CD8-positive, alpha-beta memory T cell (primary cell): ENCODE results near the gene TTC8. TPM values are rescaled to one million over a fixed set of nuclear protein-coding genes. Genes with fewer than 3 reads are reported as not detected.

Source experiments
- CTCF ChIA-PET: fragments of 350-600 bp; sonication (Branson Sonifier 250); formaldehyde crosslinking; loops from one replicate; lab custom pipeline; 2021; ENCODE audit warnings: antibody characterized with exemption; lab: Charles Lee
- POLR2A ChIA-PET: fragments of 350-600 bp; sonication (Branson Sonifier 250); formaldehyde crosslinking; loops from one replicate; lab custom pipeline; 2021; ENCODE audit warnings: antibody characterized with exemption; lab: Charles Lee
- DNase-seq, 5 donors: peaks; one replicate each; pipeline versions ENCODE4 v3.0.0 to v3.0.0-alpha.2; 2020 to 2022; ENCODE audit warnings: mixed read lengths in 1 of 5
- H3K27ac ChIP-seq: one replicate; pipeline ENCODE4 v1.7.0; 2013; ENCODE audit warnings: low read depth, mild to moderate bottlenecking, low read length, moderate library complexity
- H3K27me3 ChIP-seq: 2 replicates; pipeline ENCODE4 v1.7.0; 2013; ENCODE audit warnings: low read length, mild to moderate bottlenecking; ENCODE audit not compliant: insufficient read depth, poor library complexity, severe bottlenecking
- H3K36me3 ChIP-seq: 2 replicates; pipeline ENCODE4 v1.7.0; 2013; ENCODE audit warnings: mild to moderate bottlenecking, low read length, moderate library complexity; ENCODE audit not compliant: insufficient read depth
- H3K4me1 ChIP-seq: 2 replicates; pipeline ENCODE4 v1.7.0; 2013; ENCODE audit warnings: mild to moderate bottlenecking, low read length, moderate library complexity; ENCODE audit not compliant: insufficient read depth
- H3K4me3 ChIP-seq: 2 replicates; pipeline ENCODE4 v1.7.0; 2013; ENCODE audit warnings: mild to moderate bottlenecking, low read length
- H3K9me3 ChIP-seq: 2 replicates; pipeline ENCODE4 v1.7.0; 2013; ENCODE audit warnings: mild to moderate bottlenecking, low read length
- H3K27ac Mint-ChIP-seq, 8 donors: one replicate each; pipeline ENCODE4 v1.8.0; 2020 to 2021; ENCODE audit warnings: mixed read lengths in 8 of 8, mild to moderate bottlenecking in 6 of 8, inconsistent platforms in 3 of 8, moderate library complexity in 3 of 8
- H3K27me3 Mint-ChIP-seq, 2 donors: one replicate each; pipeline ENCODE4 v1.8.0; 2020 to 2021; ENCODE audit warnings: mixed read lengths in 2 of 2, mild to moderate bottlenecking in 1 of 2, moderate library complexity in 1 of 2
- H3K36me3 Mint-ChIP-seq, 3 donors: one replicate each; pipeline ENCODE4 v1.8.0; 2020 to 2021; ENCODE audit warnings: mixed read lengths in 3 of 3, inconsistent platforms in 1 of 3, mild to moderate bottlenecking in 1 of 3
- H3K4me1 Mint-ChIP-seq, 3 donors: one replicate each; pipeline ENCODE4 v1.8.0; 2020 to 2021; ENCODE audit warnings: mixed read lengths in 3 of 3, inconsistent platforms in 1 of 3, mild to moderate bottlenecking in 1 of 3
- H3K4me3 Mint-ChIP-seq, 7 donors: one replicate each; pipeline ENCODE4 v1.8.0; 2020 to 2021; ENCODE audit warnings: mixed read lengths in 7 of 7, mild to moderate bottlenecking in 6 of 7, moderate library complexity in 4 of 7, inconsistent platforms in 2 of 7
- H3K9me3 Mint-ChIP-seq, 5 donors: one replicate each; pipeline ENCODE4 v1.8.0; 2020 to 2022; ENCODE audit warnings: mixed read lengths in 5 of 5, mild to moderate bottlenecking in 3 of 5, moderate library complexity in 2 of 5, inconsistent platforms in 1 of 5
- polyA plus RNA-seq: library from polyadenylated mRNA; unstranded; fragments of 300-500 nt; fragmentation: Illumina TruSeq; gene quantifications from one replicate; pipeline ENCODE4 v1.2.3, GENCODE V29; 2021
- total RNA-seq, 2 experiments: library from RNA; stranded (reverse); gene quantifications; one replicate each; pipeline ENCODE4 v1.2.3, GENCODE V29; 2021

Gene TTC8
- total and polyA plus RNA-seq, 3 experiments from 2014 or later = 1.4 to 5.9 (median 5.9) TPM

- Histone ChIP-seq H3K36me3 (no peaks in the 10 kb centered on the region), H3K4me3 (no peak overlapping the region), H3K4me1 (no peaks in the 10 kb centered on the region), H3K27ac (no peak overlapping the region), H3K27me3 (no peaks in the 10 kb centered on the region), H3K9me3 (no peaks in the 10 kb centered on the region)
- Mint-ChIP-seq H3K4me1 (no peaks in the 10 kb centered on the region), H3K27me3 (peaks cover 17 to 42% of the 10 kb centered on the region in 2 donors), H3K36me3 (no peaks in the 10 kb centered on the region), H3K4me3 (peak overlapping the region in 1 of 7 donors; percentile 41), H3K27ac (no peak overlapping the region), H3K9me3 (peaks cover 0 to 4% (median 0%) of the 10 kb centered on the region in 5 donors)
- no peak for DNase-seq
- CTCF ChIA-PET = no interaction called here
- POLR2A ChIA-PET = no interaction called here
Measured at GRCh38 chr14:88901189-88901588, 76.7 kb downstream of the TTC8 start.

DNA sequence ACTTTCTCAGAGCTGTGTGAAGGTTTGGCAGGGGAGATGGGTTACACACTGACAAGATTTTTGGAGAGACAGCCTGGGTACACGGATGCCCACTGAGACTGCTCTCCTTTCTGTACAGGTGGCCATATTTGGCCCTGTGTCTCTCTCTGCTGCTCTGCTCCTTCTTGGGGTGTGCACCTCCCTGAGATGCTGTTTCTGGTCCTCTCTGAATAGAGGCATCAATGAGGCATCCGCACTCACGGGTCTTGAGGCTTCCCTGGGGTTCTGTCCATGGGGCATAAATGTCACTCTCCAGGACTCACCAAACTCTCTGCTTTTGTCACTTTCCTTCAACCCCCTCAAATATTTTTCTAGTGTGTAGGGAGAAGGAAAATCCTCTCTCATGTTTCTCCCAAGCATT lies 77.5 kb downstream of the TTC8 start:
- Histone ChIP-seq H3K9me3 (no peaks in the 10 kb centered on the region), H3K4me1 (no peaks in the 10 kb centered on the region), H3K27me3 (no peaks in the 10 kb centered on the region), H3K27ac (no peak overlapping the region), H3K36me3 (no peaks in the 10 kb centered on the region), H3K4me3 (no peak overlapping the region)
- no peak overlapping the region for H3K4me3 Mint-ChIP-seq
- H3K27ac Mint-ChIP-seq = no peak overlapping the region
- CTCF ChIA-PET = no interaction called here
- POLR2A ChIA-PET = interaction anchor here (0.7 kb wide), 1 partner anchor 1021 kb away, joined by 4 read pairs; no protein-coding TSS in a partner anchor
- DNase-seq = no peak
- H3K4me1 Mint-ChIP-seq = no peaks in the 10 kb centered on the region
- peaks cover 17 to 45% of the 10 kb centered on the region in 2 donors for H3K27me3 Mint-ChIP-seq
- H3K36me3 Mint-ChIP-seq = no peaks in the 10 kb centered on the region
- peaks cover 0 to 5% (median 2%) of the 10 kb centered on the region in 5 donors for H3K9me3 Mint-ChIP-seq

DNA sequence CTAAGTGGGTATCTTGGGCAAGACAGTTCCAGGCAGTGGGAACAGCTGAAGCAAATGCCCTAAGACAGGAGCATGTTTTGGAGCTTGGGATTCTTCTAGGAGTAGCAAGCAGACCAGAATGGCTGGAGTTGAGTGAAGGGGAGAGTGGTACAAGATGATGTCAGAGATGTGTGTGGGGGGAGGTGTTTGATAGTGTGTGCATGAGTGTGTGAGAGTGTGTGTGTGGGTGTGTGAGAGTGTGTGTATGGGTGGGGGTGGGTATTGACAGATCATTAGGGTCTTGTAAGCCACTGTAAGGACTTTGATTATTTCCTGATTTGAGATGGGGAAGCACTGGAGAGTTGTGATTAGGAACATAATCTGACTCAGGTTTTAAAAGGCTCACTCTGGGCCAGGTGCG lies 78.4 kb downstream of the TTC8 start:
- H3K36me3 ChIP-seq = no peaks in the 10 kb centered on the region
- no peak overlapping the region for H3K27ac ChIP-seq
- H3K27me3 ChIP-seq = no peaks in the 10 kb centered on the region
- Mint-ChIP-seq H3K9me3 (peaks cover 0 to 5% (median 2%) of the 10 kb centered on the region in 5 donors), H3K4me3 (no peak overlapping the region), H3K27ac (no peak overlapping the region), H3K4me1 (no peaks in the 10 kb centered on the region), H3K36me3 (no peaks in the 10 kb centered on the region), H3K27me3 (peaks cover 17 to 48% of the 10 kb centered on the region in 2 donors)
- H3K4me3 ChIP-seq = no peak overlapping the region
- DNase-seq = no peak
- H3K9me3 ChIP-seq = no peaks in the 10 kb centered on the region
- ChIA-PET POLR2A (no interaction called here), CTCF (no interaction called here)
- no peaks in the 10 kb centered on the region for H3K4me1 ChIP-seq

DNA sequence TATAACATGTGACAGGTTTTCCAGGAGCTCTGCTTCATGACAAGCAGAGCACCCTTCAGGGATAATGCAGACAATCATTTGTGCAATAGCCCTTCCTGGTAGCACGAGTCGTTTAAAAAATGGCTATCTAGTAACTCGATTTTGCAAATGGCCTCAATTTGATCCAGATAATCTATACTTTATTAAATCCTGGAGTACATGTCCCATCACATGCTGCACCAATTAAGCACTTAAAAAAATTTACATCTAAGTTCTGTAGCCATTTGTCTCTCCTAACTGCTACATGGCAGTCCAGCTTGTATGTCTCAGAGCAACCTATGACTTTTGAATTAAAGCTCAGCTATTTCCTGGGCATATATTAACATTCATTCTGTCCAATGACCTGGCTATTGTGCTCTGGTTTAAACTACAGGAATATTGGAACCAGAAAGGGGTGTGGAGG lies 79.8 kb downstream of the TTC8 start:
- Histone ChIP-seq H3K27me3 (no peaks in the 10 kb centered on the region), H3K36me3 (no peaks in the 10 kb centered on the region), H3K27ac (no peak overlapping the region), H3K4me3 (no peak overlapping the region), H3K9me3 (no peaks in the 10 kb centered on the region), H3K4me1 (no peaks in the 10 kb centered on the region)
- CTCF ChIA-PET = interaction anchor here (0.8 to 1.0 kb wide), 2 partner anchors 15 to 256 kb away, joined by 3 read pairs; no protein-coding TSS in a partner anchor
- H3K9me3 Mint-ChIP-seq = peaks cover 3 to 8% (median 7%) of the 10 kb centered on the region in 5 donors
- H3K27me3 Mint-ChIP-seq = peaks cover 20 to 60% of the 10 kb centered on the region in 2 donors
- H3K4me3 Mint-ChIP-seq = no peak overlapping the region
- H3K27ac Mint-ChIP-seq = no peak overlapping the region
- no peaks in the 10 kb centered on the region for H3K4me1 Mint-ChIP-seq
- no peaks in the 10 kb centered on the region for H3K36me3 Mint-ChIP-seq
- DNase-seq = no peak
- POLR2A ChIA-PET = no interaction called here

DNA sequence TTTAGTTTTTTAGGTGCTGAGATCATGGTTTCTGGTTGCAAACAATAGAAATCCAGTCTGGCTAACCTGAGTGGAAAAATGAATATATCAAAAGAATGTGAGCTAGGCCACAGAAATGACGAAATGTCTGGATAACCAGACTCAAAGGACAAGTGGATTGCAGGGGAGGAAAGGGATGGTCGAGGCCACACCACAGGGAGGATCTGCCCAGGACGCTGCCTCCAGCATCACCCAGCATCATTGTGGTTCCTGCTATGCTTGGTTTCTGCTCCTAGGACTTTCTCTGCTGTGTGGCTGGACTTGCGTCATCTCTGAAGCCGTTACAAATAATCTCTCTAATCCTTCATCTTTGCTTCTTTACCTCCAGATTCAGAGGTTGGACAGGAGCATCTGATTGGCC lies 80.4 kb downstream of the TTC8 start:
- no peaks in the 10 kb centered on the region for H3K9me3 ChIP-seq
- POLR2A ChIA-PET = no interaction called here
- no peak overlapping the region for H3K4me3 Mint-ChIP-seq

DNA sequence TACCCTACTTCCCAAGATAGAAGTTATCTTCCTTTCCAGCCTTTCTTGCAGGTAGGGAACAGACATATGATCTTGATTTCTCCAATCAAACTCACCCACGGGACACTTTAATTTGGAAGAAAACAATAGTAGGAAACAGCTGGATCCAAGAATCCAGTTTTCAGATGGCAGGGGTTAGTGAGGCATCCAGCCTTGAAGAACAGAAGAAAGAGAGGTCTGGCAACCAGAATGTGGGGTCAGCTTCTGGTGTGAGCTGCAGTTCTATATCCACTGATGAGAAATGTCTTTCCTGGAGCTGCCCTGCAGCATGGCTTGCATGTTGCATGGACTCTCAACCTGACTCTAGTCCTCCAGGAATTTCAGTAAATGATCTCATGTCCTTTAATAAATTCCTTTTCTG lies 83.8 kb downstream of the TTC8 start:
- ChIA-PET CTCF (no interaction called here), POLR2A (no interaction called here)
- H3K4me3 ChIP-seq = no peak overlapping the region
- no peaks in the 10 kb centered on the region for H3K9me3 ChIP-seq
- Mint-ChIP-seq H3K27me3 (peaks cover 3 to 43% of the 10 kb centered on the region in 2 donors), H3K4me1 (no peaks in the 10 kb centered on the region), H3K36me3 (no peaks in the 10 kb centered on the region), H3K4me3 (no peak overlapping the region), H3K9me3 (peaks cover 3 to 10% (median 7%) of the 10 kb centered on the region in 5 donors), H3K27ac (no peak overlapping the region)
- no peak overlapping the region for H3K27ac ChIP-seq
- no peak for DNase-seq
- H3K4me1 ChIP-seq = no peaks in the 10 kb centered on the region
- no peaks in the 10 kb centered on the region for H3K27me3 ChIP-seq
- no peaks in the 10 kb centered on the region for H3K36me3 ChIP-seq

More for the DNA sequence above, 80.4 kb downstream of the TTC8 start:
- Mint-ChIP-seq H3K27ac (no peak overlapping the region), H3K9me3 (peaks cover 3 to 8% (median 7%) of the 10 kb centered on the region in 5 donors), H3K27me3 (peaks cover 15 to 59% of the 10 kb centered on the region in 2 donors), H3K36me3 (no peaks in the 10 kb centered on the region), H3K4me1 (no peaks in the 10 kb centered on the region)
- Histone ChIP-seq H3K27me3 (no peaks in the 10 kb centered on the region), H3K4me1 (no peaks in the 10 kb centered on the region), H3K36me3 (no peaks in the 10 kb centered on the region), H3K4me3 (no peak overlapping the region), H3K27ac (no peak overlapping the region)
- CTCF ChIA-PET = interaction anchor here (0.8 to 1.0 kb wide), 2 partner anchors 14 to 257 kb away, joined by 3 read pairs; no protein-coding TSS in a partner anchor
- DNase-seq = no peak

DNA sequence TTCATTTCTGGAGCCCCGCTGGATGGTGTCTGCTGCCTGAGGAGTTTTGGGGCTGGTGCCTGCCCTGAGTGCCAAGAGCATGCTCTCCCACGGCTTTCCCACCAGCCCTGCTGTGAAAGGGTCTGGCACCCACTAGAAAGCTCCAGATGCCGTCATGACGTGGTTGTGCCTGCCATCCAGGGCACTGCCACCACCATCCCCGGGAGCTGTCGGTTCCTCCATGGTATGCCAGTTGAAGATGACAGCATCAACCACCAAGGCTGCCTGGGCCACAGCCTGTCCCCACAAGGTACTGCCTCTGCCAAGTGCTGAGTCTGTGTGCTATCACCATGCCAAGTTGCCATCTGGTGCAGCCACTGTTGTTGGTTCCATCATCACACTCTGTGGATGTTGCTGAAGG lies 85.9 kb downstream of the TTC8 start:
- Mint-ChIP-seq H3K4me3 (no peak overlapping the region), H3K9me3 (peaks cover 3 to 10% (median 7%) of the 10 kb centered on the region in 5 donors), H3K4me1 (no peaks in the 10 kb centered on the region), H3K36me3 (no peaks in the 10 kb centered on the region), H3K27me3 (peaks cover 3 to 34% of the 10 kb centered on the region in 2 donors), H3K27ac (no peak overlapping the region)
- DNase-seq = no peak
- Histone ChIP-seq H3K27me3 (no peaks in the 10 kb centered on the region), H3K36me3 (no peaks in the 10 kb centered on the region), H3K4me1 (no peaks in the 10 kb centered on the region), H3K27ac (no peak overlapping the region), H3K9me3 (no peaks in the 10 kb centered on the region), H3K4me3 (no peak overlapping the region)
- ChIA-PET CTCF (no interaction called here), POLR2A (no interaction called here)

DNA sequence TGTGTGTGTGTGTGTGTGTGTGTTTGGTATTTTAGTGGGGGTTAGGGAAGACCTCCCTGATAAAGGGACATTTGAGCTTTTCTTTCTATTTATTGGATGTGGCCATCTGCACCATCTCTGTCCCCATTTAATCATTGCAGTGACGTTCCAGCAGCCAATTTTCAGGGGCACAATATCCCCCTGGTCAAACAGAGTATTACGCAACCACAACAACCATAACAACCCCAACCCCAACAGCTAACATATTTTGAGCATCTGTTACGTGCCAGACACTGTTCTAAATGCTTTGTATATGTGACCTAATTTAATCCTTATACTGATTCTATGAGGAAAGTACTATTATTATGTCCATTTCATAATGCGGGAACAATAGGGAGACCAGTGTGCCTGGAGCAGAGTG lies 87.4 kb downstream of the TTC8 start:
- CTCF ChIA-PET = no interaction called here
- Mint-ChIP-seq H3K9me3 (peaks cover 0 to 10% (median 4%) of the 10 kb centered on the region in 5 donors), H3K36me3 (no peaks in the 10 kb centered on the region), H3K27ac (no peak overlapping the region), H3K27me3 (peaks cover 3 to 33% of the 10 kb centered on the region in 2 donors), H3K4me1 (no peaks in the 10 kb centered on the region), H3K4me3 (no peak overlapping the region)
- POLR2A ChIA-PET = no interaction called here
- DNase-seq = no peak
- no peaks in the 10 kb centered on the region for H3K4me1 ChIP-seq
- no peaks in the 10 kb centered on the region for H3K9me3 ChIP-seq
- H3K27me3 ChIP-seq = no peaks in the 10 kb centered on the region
- no peak overlapping the region for H3K27ac ChIP-seq
- H3K4me3 ChIP-seq = no peak overlapping the region
- H3K36me3 ChIP-seq = no peaks in the 10 kb centered on the region
